IPS DF 19.7 (cell line): ENCODE data around the gene DPEP1.

Source experiments
- DNase-seq: peaks from one replicate; pipeline ENCODE4 v3.0.0-alpha.2; 2013; ENCODE audit warnings: low read depth, low spot score

The DPEP1 gene

DNA sequence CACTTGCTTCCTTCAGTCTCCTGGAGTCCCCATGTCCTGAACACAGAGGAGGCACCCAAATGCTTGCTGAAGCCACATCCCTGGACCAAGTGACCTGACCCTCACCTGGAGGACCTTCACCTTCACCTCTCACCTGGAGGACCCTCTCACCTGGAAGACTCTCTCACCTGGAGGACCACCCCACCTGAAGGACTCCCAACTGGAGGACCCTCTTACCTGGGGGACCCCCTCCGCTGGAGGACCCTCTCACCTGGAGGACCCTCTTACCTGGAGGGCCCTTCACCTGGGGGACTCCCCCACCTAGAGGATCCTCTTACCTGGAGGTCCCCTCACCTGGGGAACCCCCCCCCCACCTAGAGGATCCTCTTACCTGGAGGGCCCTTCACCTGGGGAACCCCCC lies 72.5 kb downstream of the DPEP1 start:
- DNase-seq: no peak

DNA sequence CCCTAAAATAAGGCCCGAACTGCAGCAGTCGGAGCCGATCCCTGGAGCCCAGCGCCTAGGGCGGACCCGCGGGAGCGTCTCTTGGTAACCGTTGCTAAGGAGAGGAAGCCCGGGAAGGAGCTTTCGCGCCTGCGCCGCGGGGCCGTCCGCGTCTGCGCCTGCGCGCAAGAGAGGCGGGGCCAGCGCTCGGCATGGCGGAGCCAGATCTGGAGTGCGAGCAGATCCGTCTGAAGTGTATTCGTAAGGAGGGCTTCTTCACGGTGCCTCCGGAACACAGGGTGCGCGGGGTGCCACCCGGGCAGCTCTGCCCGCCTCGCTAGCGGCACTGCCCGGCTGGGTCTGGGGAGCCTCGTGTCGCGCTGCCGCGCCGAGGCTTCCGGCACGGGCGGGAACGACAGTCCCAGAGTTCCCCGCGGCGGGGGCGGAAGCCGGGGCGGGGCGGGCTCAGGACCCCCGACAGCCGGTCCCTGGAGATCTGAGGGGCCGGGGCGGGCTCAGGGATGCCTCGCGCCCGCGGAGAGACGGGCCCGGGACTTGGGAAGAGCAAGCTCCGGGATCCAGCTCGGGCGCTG lies 73.2 kb downstream of the DPEP1 start, which contains the start of gene CDK10:
Gene CDK10, plus strand, starts transcription at position 170 of the 572 bp plus-strand sequence. Its CDS starts 22 bp downstream, at position 192.
- DNase-seq: no peak

DNA sequence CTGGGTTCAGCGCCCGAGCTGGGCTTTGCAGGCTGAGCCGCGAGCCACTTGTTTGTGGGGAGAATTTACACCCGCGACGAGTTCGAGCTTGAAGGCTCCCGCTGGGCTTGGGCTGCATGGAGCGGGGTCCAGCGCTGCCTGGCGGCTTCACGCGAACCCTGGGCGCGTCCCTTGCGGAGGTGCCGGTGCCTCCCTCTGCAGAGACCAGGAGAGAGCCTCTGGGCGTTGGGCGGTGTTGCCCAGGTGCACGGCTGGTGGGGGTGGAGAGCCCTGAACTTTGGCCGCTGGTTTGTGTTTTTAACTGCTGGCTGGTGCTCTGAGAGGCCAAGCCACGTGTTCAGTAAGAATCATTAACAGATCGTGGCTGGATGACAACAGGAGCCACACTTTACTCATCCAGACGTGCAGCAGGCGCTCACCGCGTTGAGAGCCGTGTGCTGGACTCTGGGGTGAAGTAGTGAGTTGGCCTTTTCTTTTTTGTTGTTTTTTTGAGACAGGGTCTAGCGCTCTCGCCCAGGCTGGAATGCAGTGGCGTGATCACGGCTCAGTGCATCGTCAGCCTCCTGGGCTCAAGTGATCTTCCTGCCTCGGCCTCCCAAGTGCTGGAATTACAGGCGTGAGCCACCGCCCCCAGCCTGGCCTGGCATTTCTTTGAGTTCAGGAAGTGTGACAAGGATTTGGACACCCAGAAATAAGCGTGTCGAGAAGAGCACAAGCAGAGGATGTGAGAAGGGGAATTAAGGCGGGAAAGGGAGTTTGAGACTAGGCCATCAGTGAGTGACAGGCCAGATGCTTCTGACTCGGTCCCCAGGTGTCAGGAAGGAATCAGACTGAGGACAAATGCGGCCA lies 73.9 kb downstream of the DPEP1 start:
- DNase-seq: no peak
